BE2C (cell line): Measurements from ENCODE around the gene PIP5K1B.

Experiments used
- DNase-seq: peaks from one replicate; pipeline ENCODE4 v3.0.0-alpha.2; 2020
- H3K27me3 ChIP-seq: fragments of 250-450 bp; sonication (Bioruptor Pico); 2 replicates; pipeline ENCODE4 v1.5.1; 2020; ENCODE audit warnings: mild to moderate bottlenecking
- H3K36me3 ChIP-seq: fragments of 250-450 bp; sonication (Bioruptor Pico); 2 replicates; pipeline ENCODE4 v1.5.1; 2020; ENCODE audit warnings: mild to moderate bottlenecking
- H3K4me1 ChIP-seq: fragments of 250-450 bp; sonication (Bioruptor Pico); 2 replicates; pipeline ENCODE4 v1.5.1; 2020
- H3K4me3 ChIP-seq: 2 replicates; pipeline ENCODE4 v1.5.1; 2011; ENCODE audit warnings: low read depth, low read length
- H3K9me3 ChIP-seq: fragments of 250-450 bp; sonication (Bioruptor Pico); 2 replicates; pipeline ENCODE4 v1.5.1; 2020
- CTCF ChIP-seq: IDR thresholded peaks from 2 replicates; pipeline ENCODE4 v1.5.1; 2012; ENCODE audit warnings: mild to moderate bottlenecking, low read depth, low read length

The PIP5K1B gene

DNA sequence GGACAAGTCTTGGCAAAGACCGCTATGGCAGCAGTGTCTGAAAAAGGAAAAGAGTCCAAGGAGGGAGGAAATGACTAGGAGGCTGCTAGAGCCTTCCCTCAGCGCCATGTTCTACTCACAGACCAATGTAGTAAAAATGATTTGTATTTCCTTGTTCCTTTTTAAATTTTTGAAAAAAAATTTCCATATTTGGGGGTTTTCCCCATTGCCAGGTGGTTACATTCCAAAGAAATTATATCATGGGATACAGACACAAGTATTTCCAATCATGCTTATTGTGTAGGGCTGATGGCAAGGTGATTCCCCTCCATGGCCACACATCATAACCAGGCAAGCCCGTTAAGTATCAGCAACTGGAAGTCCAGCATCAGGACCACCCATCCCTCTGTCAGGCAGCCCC, 138.2 kb downstream of the PIP5K1B start:
- TF ChIP-seq CTCF: no peak
- no peaks in the 10 kb centered on the region for H3K36me3 ChIP-seq
- H3K9me3 ChIP-seq: no peaks in the 10 kb centered on the region
- peaks cover 5% of the 10 kb centered on the region for H3K27me3 ChIP-seq
- H3K4me3 ChIP-seq: no peak overlapping the region
- H3K4me1 ChIP-seq: no peaks in the 10 kb centered on the region
- DNase-seq: no peak

GRCh38 chr9:68844157-68844556, 139.1 kb downstream of the PIP5K1B start:
- Histone ChIP-seq H3K4me1 (no peaks in the 10 kb centered on the region), H3K36me3 (no peaks in the 10 kb centered on the region), H3K4me3 (no peak overlapping the region), H3K9me3 (no peaks in the 10 kb centered on the region), H3K27me3 (peaks cover 5% of the 10 kb centered on the region)
- no peak for TF ChIP-seq CTCF
- no peak for DNase-seq

- Histone ChIP-seq H3K36me3 (no peaks in the 10 kb centered on the region), H3K9me3 (no peaks in the 10 kb centered on the region), H3K4me1 (no peaks in the 10 kb centered on the region), H3K27me3 (peaks cover under 1% of the 10 kb centered on the region), H3K4me3 (no peak overlapping the region)
- TF ChIP-seq CTCF: peak; percentile 72
- DNase-seq: peak; percentile 40
These were observed 139.9 kb downstream of the PIP5K1B start for GRCh38 chr9:68844631-68845612.

DNA sequence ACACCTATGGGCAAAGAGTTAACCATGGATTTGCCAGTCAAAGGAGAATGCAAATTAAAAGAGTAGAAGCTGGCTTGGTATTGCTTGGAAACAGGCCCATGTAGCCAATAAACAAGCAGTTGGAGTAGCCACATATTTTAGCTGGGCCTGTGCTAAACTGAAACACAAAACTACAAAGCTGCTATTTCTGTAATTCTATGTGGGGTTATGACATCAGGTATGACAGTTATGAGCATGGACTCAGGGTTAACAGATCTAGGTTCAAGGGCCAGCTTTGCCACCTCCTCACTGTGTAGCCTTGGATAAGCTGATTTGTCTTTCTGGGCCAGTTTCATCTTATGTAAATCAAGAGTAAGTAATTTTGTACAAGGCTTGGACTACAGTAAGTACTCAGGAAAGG, 142.7 kb downstream of the PIP5K1B start:
- no peak overlapping the region for H3K4me3 ChIP-seq
- no peaks in the 10 kb centered on the region for H3K4me1 ChIP-seq
- no peaks in the 10 kb centered on the region for H3K9me3 ChIP-seq
- TF ChIP-seq CTCF: no peak
- no peak for DNase-seq
- H3K27me3 ChIP-seq: peaks cover 10% of the 10 kb centered on the region
- no peaks in the 10 kb centered on the region for H3K36me3 ChIP-seq

- Histone ChIP-seq H3K4me3 (no peak overlapping the region), H3K27me3 (peaks cover 22% of the 10 kb centered on the region), H3K9me3 (no peaks in the 10 kb centered on the region), H3K4me1 (no peaks in the 10 kb centered on the region), H3K36me3 (no peaks in the 10 kb centered on the region)
- TF ChIP-seq CTCF: no peak
- peak; percentile 11 for DNase-seq
These were observed 146.6 kb downstream of the PIP5K1B start for GRCh38 chr9:68851657-68852056.

GRCh38 chr9:68852941-68853340, 147.9 kb downstream of the PIP5K1B start:
- Histone ChIP-seq H3K4me1 (no peaks in the 10 kb centered on the region), H3K27me3 (peaks cover 23% of the 10 kb centered on the region), H3K4me3 (no peak overlapping the region), H3K9me3 (no peaks in the 10 kb centered on the region), H3K36me3 (no peaks in the 10 kb centered on the region)
- TF ChIP-seq CTCF: no peak
- DNase-seq: no peak
